Epithelial cell of prostate (primary cell): ENCODE data around the gene RSAD1.

Experiments
- DNase-seq: peaks from one replicate; pipeline ENCODE4 v3.0.0-alpha.2; 2011; ENCODE audit warnings: low read depth, low spot score
- H3K27ac ChIP-seq: fragments of 450-650 bp; 2 replicates; pipeline ENCODE4 v1.5.1; 2017; ENCODE audit warnings: mild to moderate bottlenecking

Gene RSAD1

GRCh38 chr17:50478391-50479381, at the start of gene RSAD1:
RSAD1 (plus strand) TSS chr17:50478860; CDS start chr17:50478885, 25 bp downstream.
- peak within 1 kb of the TSS; percentile 70 for H3K27ac ChIP-seq
- DNase-seq, result no peak

- H3K27ac ChIP-seq, result peak overlapping the region; percentile 87
- no peak for DNase-seq
Observed at GRCh38 chr17:50429793-50430192, 48.9 kb upstream of the RSAD1 start.

GRCh38 chr17:50430821-50431618, 47.6 kb upstream of the RSAD1 start:
- no peak for DNase-seq
- H3K27ac ChIP-seq, result no peak overlapping the region

- no peak for DNase-seq
- H3K27ac ChIP-seq, result no peak overlapping the region
Observed at GRCh38 chr17:50432125-50432762, 46.4 kb upstream of the RSAD1 start.

- no peak overlapping the region for H3K27ac ChIP-seq
- no peak for DNase-seq
Observed at GRCh38 chr17:50437409-50437808, 41.3 kb upstream of the RSAD1 start.

GRCh38 chr17:50439008-50439407, 39.7 kb upstream of the RSAD1 start:
- DNase-seq, result no peak
- H3K27ac ChIP-seq, result no peak overlapping the region

- no peak overlapping the region for H3K27ac ChIP-seq
- DNase-seq, result no peak
Observed at GRCh38 chr17:50440172-50440837, 38.4 kb upstream of the RSAD1 start.

GRCh38 chr17:50440838-50441829, 37.5 kb upstream of the RSAD1 start:
- DNase-seq, result no peak

GRCh38 chr17:50443505-50443974, 35.1 kb upstream of the RSAD1 start:
- no peak overlapping the region for H3K27ac ChIP-seq
- no peak for DNase-seq

More at GRCh38 chr17:50440838-50441829, 37.5 kb upstream of the RSAD1 start:
- H3K27ac ChIP-seq, result no peak overlapping the region

GRCh38 chr17:50444841-50445715, 33.6 kb upstream of the RSAD1 start:
- DNase-seq, result no peak
- H3K27ac ChIP-seq, result no peak overlapping the region

GRCh38 chr17:50445730-50446325, 32.8 kb upstream of the RSAD1 start:
- no peak for DNase-seq
- H3K27ac ChIP-seq, result no peak overlapping the region

- DNase-seq, result no peak
- H3K27ac ChIP-seq, result no peak overlapping the region
Observed at GRCh38 chr17:50447870-50448595, 30.6 kb upstream of the RSAD1 start.

- no peak for DNase-seq
- no peak overlapping the region for H3K27ac ChIP-seq
Observed at GRCh38 chr17:50448643-50449042, 30.0 kb upstream of the RSAD1 start.

- no peak overlapping the region for H3K27ac ChIP-seq
- DNase-seq, result no peak
Observed at GRCh38 chr17:50451943-50452629, 26.6 kb upstream of the RSAD1 start.

- H3K27ac ChIP-seq, result no peak overlapping the region
- DNase-seq, result no peak
Observed at GRCh38 chr17:50452630-50453300, 25.9 kb upstream of the RSAD1 start.

- DNase-seq, result no peak
- no peak overlapping the region for H3K27ac ChIP-seq
Observed at GRCh38 chr17:50453901-50454300, 24.8 kb upstream of the RSAD1 start.
